ENCODE results near the gene CTF1.

- no peak for TF ChIP-seq CTCF (IDR thresholded peaks at IDR 0.05)
- no peak for TF ChIP-seq POLR2A (IDR thresholded peaks at IDR 0.05)
Observed at GRCh38 chr16:30931068-30931650, 34.7 kb downstream of the CTF1 start.
